AG04449 (cell line): ENCODE measurements around the gene ANKFN1.
A peak's percentile ranks its signal among the peaks of the same experiment; 100 is the strongest.

ENCODE experiments used
- CTCF ChIA-PET: fragments of 350-600 bp; formaldehyde crosslinking; extraction: SDS; loops from one replicate; lab custom pipeline; 2021; ENCODE audit warnings: antibody characterized with exemption; lab: Yijun Ruan, JAX
- POLR2A ChIA-PET: fragments of 400-600, 350-600 bp; formaldehyde crosslinking; extraction: SDS; loops from one replicate; lab custom pipeline; 2020; ENCODE audit warnings: antibody characterized with exemption, inconsistent platforms; lab: Yijun Ruan, JAX
- DNase-seq: peaks from one replicate; pipeline ENCODE4 v3.0.0-alpha.2; 2010; ENCODE audit warnings: low read depth, low spot score
- H3K4me3 ChIP-seq: 2 replicates; pipeline ENCODE4 v1.5.1; 2011; ENCODE audit warnings: low read depth, mild to moderate bottlenecking, control low read depth, low read length
- CTCF ChIP-seq: IDR thresholded peaks from one replicate; pipeline ENCODE4 v1.5.1; 2011; ENCODE audit warnings: mild to moderate bottlenecking, moderate library complexity, low read length, control low read depth, inconsistent platforms; ENCODE audit not compliant: insufficient read depth; ENCODE audit errors: missing control alignments

The ANKFN1 gene

DNA sequence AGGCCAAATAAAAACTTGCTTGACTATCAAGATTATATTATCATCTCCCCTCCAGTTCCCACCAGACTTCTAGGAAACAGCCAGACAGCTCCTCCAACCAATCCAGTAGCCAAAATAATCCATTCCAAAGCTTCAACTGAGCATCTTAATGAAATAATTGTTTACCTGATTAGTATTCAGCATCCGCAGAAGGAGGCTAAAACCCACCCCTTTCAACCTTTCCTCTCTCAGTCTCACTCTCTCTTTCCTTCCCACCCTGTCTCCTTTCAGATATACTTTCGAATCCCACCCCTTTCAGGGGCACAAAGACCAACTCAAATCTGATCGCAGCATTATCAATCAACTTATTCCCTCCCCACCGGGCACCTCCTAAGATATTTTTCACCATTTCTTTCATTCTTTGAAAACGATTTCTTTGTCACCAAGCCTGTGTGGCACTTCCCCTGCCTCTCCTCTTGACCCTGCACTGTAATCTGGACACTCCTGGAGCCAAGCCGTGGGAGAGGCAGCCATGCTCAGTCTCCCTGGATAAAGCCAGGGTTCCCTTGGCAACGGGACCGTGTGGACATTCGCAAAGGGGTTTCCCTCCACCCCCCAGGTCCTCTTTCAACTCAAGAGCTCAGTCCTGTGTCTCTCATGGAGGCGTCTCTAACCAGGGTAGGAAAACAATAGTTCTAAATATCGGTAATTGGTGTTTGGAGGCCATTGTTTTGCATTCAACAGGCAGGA lies at the start of gene ANKFN1:
Gene ANKFN1, plus strand, starts transcription at position 602 of the 729 bp plus-strand sequence. CDS start 59,193 bp downstream, outside the sequence.
- no peak for TF ChIP-seq CTCF
- DNase-seq, result no peak
- no peak within 1 kb of the TSS for H3K4me3 ChIP-seq
- POLR2A ChIA-PET, result no interaction called here
- CTCF ChIA-PET, result interaction anchor here (1.7 kb wide), 1 partner anchor 167 kb away, joined by 3 read pairs; no protein-coding TSS in a partner anchor

- ChIA-PET CTCF (interaction anchor here (1.1 kb wide), 2 partner anchors 210 to 212 kb away, joined by 3 read pairs; no protein-coding TSS in a partner anchor), POLR2A (no interaction called here)
- no peak for TF ChIP-seq CTCF
- H3K4me3 ChIP-seq, result no peak overlapping the region
- no peak for DNase-seq
Measured at GRCh38 chr17:56108811-56109284, 44.4 kb upstream of the ANKFN1 start.

- ChIA-PET POLR2A (no interaction called here), CTCF (interaction anchor here (1.1 kb wide), 2 partner anchors 209 to 211 kb away, joined by 3 read pairs; no protein-coding TSS in a partner anchor)
- no peak for DNase-seq
- H3K4me3 ChIP-seq, result no peak overlapping the region
- TF ChIP-seq CTCF, result no peak
Measured at GRCh38 chr17:56109836-56110235, 43.4 kb upstream of the ANKFN1 start.

GRCh38 chr17:56110463-56111135 lies 42.7 kb upstream of the ANKFN1 start:
- TF ChIP-seq CTCF, result no peak
- DNase-seq, result no peak
- ChIA-PET CTCF (interaction anchor here (2.1 kb wide), 1 partner anchor 209 kb away, joined by 8 read pairs; no protein-coding TSS in a partner anchor), POLR2A (no interaction called here)
- no peak overlapping the region for H3K4me3 ChIP-seq

- TF ChIP-seq CTCF, result no peak
- CTCF ChIA-PET, result interaction anchor here (1.0 to 2.1 kb wide), 4 partner anchors 8 to 207 kb away, joined by 3 to 10 read pairs (median 6); no protein-coding TSS in a partner anchor
- POLR2A ChIA-PET, result interaction anchor here (0.6 kb wide), 1 partner anchor 35 kb away, joined by 4 read pairs; no protein-coding TSS in a partner anchor
- no peak overlapping the region for H3K4me3 ChIP-seq
- DNase-seq, result peak; percentile 38
Measured at GRCh38 chr17:56111706-56112485, 41.4 kb upstream of the ANKFN1 start.
